Keratinocyte (primary cell): ENCODE data around the gene FAM204A. TPM values are rescaled to one million over a fixed set of nuclear protein-coding genes. Genes with fewer than 3 reads are reported as not detected.

Source experiments
- DNase-seq: peaks from one replicate; pipeline ENCODE4 v3.0.0-alpha.2; 2011; ENCODE audit warnings: low read depth, missing footprints, low spot score
- FAIRE-seq: peaks from 2 replicates; lab custom pipeline; 2011; peaks lifted over from hg19 to GRCh38; lab: Jason Lieb, UNC
- H2AFZ ChIP-seq: 2 replicates; pipeline ENCODE4 v1.6.0; 2012; ENCODE audit warnings: low read length, control low read depth, inconsistent platforms; ENCODE audit not compliant: control insufficient read depth
- H3K27ac ChIP-seq: 2 replicates; pipeline ENCODE4 v1.5.1; 2011; ENCODE audit warnings: low read length; ENCODE audit not compliant: control insufficient read depth, insufficient read depth
- H3K27me3 ChIP-seq: 3 replicates; pipeline ENCODE4 v1.6.0; 2011; ENCODE audit warnings: low read length; ENCODE audit not compliant: control insufficient read depth, insufficient read depth; ENCODE audit errors: extremely low read depth
- H3K36me3 ChIP-seq, 2 experiments: 2 replicates in 1 of 2; 3 replicates in 1 of 2; pipeline ENCODE4 v1.5.1; 2011; ENCODE audit warnings: low read length in 2 of 2, mild to moderate bottlenecking in 1 of 2; ENCODE audit not compliant: control insufficient read depth in 2 of 2, insufficient read depth in 2 of 2; ENCODE audit errors: extremely low read depth in 1 of 2
- H3K4me1 ChIP-seq: 3 replicates; pipeline ENCODE4 v1.5.1; 2011; ENCODE audit warnings: low read length; ENCODE audit not compliant: control insufficient read depth, insufficient read depth; ENCODE audit errors: extremely low read depth
- H3K4me2 ChIP-seq: 3 replicates; pipeline ENCODE4 v1.6.0; 2011; ENCODE audit warnings: low read depth, low read length; ENCODE audit not compliant: control insufficient read depth, insufficient read depth; ENCODE audit errors: extremely low read depth
- H3K4me3 ChIP-seq, 3 experiments: fragments of 200-600 bp in 1 of 3; sonication (generic) in 1 of 3; 2 replicates in 2 of 3; 3 replicates in 1 of 3; pipeline ENCODE4 v1.5.1; 2011 to 2016; ENCODE audit warnings: low read length in 3 of 3, mild to moderate bottlenecking in 3 of 3, control low read depth in 2 of 3, inconsistent platforms in 1 of 3, low read depth in 1 of 3, mixed read lengths in 1 of 3, mixed run types in 1 of 3, moderate library complexity in 1 of 3; ENCODE audit not compliant: control insufficient read depth in 2 of 3, insufficient read depth in 2 of 3; ENCODE audit errors: extremely low read depth in 1 of 3
- H3K79me2 ChIP-seq: 2 replicates; pipeline ENCODE4 v1.6.0; 2012; ENCODE audit warnings: low read length; ENCODE audit not compliant: control insufficient read depth, insufficient read depth
- H3K9ac ChIP-seq: 3 replicates; pipeline ENCODE4 v1.6.0; 2011; ENCODE audit warnings: low read length; ENCODE audit not compliant: control insufficient read depth, insufficient read depth; ENCODE audit errors: extremely low read depth
- H3K9me1 ChIP-seq: 3 replicates; pipeline ENCODE4 v1.6.0; 2011; ENCODE audit warnings: low read length; ENCODE audit not compliant: control insufficient read depth, insufficient read depth; ENCODE audit errors: extremely low read depth
- H3K9me3 ChIP-seq: 2 replicates; pipeline ENCODE4 v1.5.1; 2012; ENCODE audit warnings: low read depth, low read length; ENCODE audit not compliant: control insufficient read depth
- H4K20me1 ChIP-seq: 3 replicates; pipeline ENCODE4 v1.6.0; 2011; ENCODE audit warnings: low read length; ENCODE audit not compliant: control insufficient read depth, insufficient read depth; ENCODE audit errors: extremely low read depth
- EZH2 ChIP-seq: IDR thresholded peaks from one replicate; pipeline ENCODE4 v1.6.1; 2012; ENCODE audit warnings: inconsistent platforms, mild to moderate bottlenecking, low read length, moderate library complexity
- dilution Hi-C: fragments of 300-500 bp; cut with MboI; formaldehyde crosslinking; loops from one replicate; pipeline ENCODE4 v1.7.0; 2020; ENCODE audit warnings: low sequenced_read_pairs; ENCODE audit not compliant: extremely low pct_ligation_motif_present
- polyA plus RNA-seq, 5 experiments: library from polyadenylated mRNA; depleted of rRNA in 3 of 5; stranded (reverse) in 3 of 5; stranded (forward) in 1 of 5; unstranded in 1 of 5; fragments of >200 nt; gene quantifications; 1 replicate in 1 of 5; 2 replicates in 3 of 5; 3 replicates in 1 of 5; pipeline versions ENCODE4 v1.2.1 to v1.2.3, GENCODE V29; 2011 to 2012; ENCODE audit warnings: missing spikeins in 2 of 5, low read depth in 1 of 5, low replicate concordance in 1 of 5
- TF ChIP-seq, protein P1 (sequence below), 3 experiments: IDR thresholded peaks in 1 of 3; conservative IDR thresholded peaks in 1 of 3; optimal IDR thresholded peaks in 1 of 3; 2 replicates in 2 of 3; 3 replicates in 1 of 3; pipeline versions ENCODE3 to v1.5.1; 2011; ENCODE audit warnings: low read length in 3 of 3, mild to moderate bottlenecking in 3 of 3, moderate library complexity in 2 of 3, control low read depth in 1 of 3, inconsistent platforms in 1 of 3; ENCODE audit not compliant: insufficient read depth in 2 of 3; ENCODE audit errors: extremely low read depth in 1 of 3

The FAM204A gene
- polyA plus RNA-seq, 1 donor (not counting 4 experiments of a cell fraction or from before 2014, with no cell fraction given): 38.6 TPM

DNA sequence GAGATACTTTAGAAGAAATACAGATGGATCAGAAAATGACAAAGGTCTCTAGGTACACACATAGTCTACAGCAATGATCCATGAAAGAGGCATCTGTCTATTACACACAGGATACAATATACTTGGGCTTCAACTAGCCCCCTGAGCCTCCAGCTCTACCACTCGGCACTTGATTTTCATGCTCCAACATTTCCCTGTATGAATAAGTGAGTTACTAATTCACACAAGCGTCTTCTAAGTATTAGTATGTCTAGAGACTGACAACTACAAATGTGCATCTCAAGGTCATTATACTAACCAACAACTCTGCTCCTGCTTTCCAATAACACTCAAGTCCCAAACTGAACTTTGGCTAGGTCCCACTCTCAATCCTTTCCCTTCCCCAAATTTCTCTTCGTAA is 8.3 kb downstream of the FAM204A start:
- DNase-seq: no peak
- Histone ChIP-seq H3K9ac (no peak overlapping the region), H3K4me2 (no peak overlapping the region), H3K9me3 (no peaks in the 10 kb centered on the region), H3K36me3 (peaks cover 19 to 30% of the 10 kb centered on the region in 2 experiments), H3K4me3 (no peak overlapping the region), H3K27ac (no peak overlapping the region), H3K79me2 (peaks cover 11% of the 10 kb centered on the region), H3K4me1 (peaks cover 3% of the 10 kb centered on the region), H2AFZ (no peak overlapping the region), H3K9me1 (no peaks in the 10 kb centered on the region), H3K27me3 (no peaks in the 10 kb centered on the region), H4K20me1 (no peaks in the 10 kb centered on the region)
- TF ChIP-seq, protein P1, sequence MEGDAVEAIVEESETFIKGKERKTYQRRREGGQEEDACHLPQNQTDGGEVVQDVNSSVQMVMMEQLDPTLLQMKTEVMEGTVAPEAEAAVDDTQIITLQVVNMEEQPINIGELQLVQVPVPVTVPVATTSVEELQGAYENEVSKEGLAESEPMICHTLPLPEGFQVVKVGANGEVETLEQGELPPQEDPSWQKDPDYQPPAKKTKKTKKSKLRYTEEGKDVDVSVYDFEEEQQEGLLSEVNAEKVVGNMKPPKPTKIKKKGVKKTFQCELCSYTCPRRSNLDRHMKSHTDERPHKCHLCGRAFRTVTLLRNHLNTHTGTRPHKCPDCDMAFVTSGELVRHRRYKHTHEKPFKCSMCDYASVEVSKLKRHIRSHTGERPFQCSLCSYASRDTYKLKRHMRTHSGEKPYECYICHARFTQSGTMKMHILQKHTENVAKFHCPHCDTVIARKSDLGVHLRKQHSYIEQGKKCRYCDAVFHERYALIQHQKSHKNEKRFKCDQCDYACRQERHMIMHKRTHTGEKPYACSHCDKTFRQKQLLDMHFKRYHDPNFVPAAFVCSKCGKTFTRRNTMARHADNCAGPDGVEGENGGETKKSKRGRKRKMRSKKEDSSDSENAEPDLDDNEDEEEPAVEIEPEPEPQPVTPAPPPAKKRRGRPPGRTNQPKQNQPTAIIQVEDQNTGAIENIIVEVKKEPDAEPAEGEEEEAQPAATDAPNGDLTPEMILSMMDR (optimal IDR thresholded peaks at IDR 0.05 in 1 of 3, IDR thresholded peaks at IDR 0.05 in 1 of 3, conservative IDR thresholded peaks at IDR 0.05 in 1 of 3; ENCODE audit: extremely low read depth in 1 of 3, insufficient read depth in 2 of 3, low read length in 3 of 3): no peak
- no peak for TF ChIP-seq EZH2
- FAIRE-seq: no peak
- dilution Hi-C loops: no loop called here

DNA sequence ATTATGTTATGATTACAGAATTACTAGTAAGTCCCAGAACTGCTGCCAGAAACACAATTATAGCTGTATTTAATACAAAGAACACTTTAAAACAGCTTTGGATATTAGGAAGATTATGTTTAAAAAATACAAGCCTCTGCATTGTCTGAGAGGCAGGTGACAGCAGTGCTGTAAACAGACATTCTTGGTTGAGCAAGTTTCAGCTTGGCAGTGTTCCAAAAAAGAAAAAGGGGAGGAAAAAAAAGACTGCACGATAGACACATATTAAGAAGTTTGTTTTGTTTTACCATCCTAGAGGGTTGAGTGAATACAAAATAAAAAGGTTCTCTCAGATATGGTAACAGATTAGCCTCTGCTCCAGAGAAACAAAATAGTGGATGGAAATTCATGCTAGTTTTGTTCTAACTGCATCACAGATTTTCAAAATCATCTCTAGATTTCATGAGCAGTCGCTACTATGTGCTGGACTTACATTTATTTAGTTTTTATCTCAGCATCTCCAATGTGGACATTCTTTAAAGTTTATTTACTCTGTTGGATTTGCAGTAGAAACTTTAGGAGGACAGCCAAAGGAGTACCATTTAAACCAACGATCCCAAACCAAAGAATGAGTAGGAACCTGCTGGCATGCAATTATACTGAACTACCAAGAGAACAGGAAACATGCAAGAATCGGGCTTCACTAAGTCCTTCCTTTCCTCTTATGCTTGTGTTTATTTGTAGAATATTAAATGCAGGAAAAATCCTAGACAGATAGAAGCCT is 9.0 kb downstream of the FAM204A start:
- Histone ChIP-seq H4K20me1 (no peaks in the 10 kb centered on the region), H3K9ac (no peak overlapping the region), H2AFZ (no peak overlapping the region), H3K4me2 (no peak overlapping the region), H3K27ac (no peak overlapping the region), H3K9me3 (no peaks in the 10 kb centered on the region), H3K27me3 (no peaks in the 10 kb centered on the region), H3K9me1 (no peaks in the 10 kb centered on the region), H3K4me3 (no peak overlapping the region), H3K36me3 (peaks cover 18 to 28% of the 10 kb centered on the region in 2 experiments), H3K79me2 (peaks cover 6% of the 10 kb centered on the region), H3K4me1 (peaks cover 3% of the 10 kb centered on the region)
- TF ChIP-seq, protein P1 (optimal IDR thresholded peaks at IDR 0.05 in 1 of 3, IDR thresholded peaks at IDR 0.05 in 1 of 3, conservative IDR thresholded peaks at IDR 0.05 in 1 of 3; ENCODE audit: extremely low read depth in 1 of 3, insufficient read depth in 2 of 3, low read length in 3 of 3): no peak
- TF ChIP-seq EZH2: no peak
- dilution Hi-C loops: no loop called here
- DNase-seq: no peak
- no peak for FAIRE-seq
